Skeletal muscle cell (primary cell): ENCODE data around the gene KNCN.

Experiments
- DNase-seq: peaks from one replicate; pipeline ENCODE4 v3.0.0-alpha.2; 2010; ENCODE audit warnings: low read depth
- H3K4me3 ChIP-seq: 2 replicates; pipeline ENCODE4 v1.5.1; 2011; ENCODE audit warnings: low read depth, mild to moderate bottlenecking, control low read depth, low read length, moderate library complexity

Gene KNCN

DNA sequence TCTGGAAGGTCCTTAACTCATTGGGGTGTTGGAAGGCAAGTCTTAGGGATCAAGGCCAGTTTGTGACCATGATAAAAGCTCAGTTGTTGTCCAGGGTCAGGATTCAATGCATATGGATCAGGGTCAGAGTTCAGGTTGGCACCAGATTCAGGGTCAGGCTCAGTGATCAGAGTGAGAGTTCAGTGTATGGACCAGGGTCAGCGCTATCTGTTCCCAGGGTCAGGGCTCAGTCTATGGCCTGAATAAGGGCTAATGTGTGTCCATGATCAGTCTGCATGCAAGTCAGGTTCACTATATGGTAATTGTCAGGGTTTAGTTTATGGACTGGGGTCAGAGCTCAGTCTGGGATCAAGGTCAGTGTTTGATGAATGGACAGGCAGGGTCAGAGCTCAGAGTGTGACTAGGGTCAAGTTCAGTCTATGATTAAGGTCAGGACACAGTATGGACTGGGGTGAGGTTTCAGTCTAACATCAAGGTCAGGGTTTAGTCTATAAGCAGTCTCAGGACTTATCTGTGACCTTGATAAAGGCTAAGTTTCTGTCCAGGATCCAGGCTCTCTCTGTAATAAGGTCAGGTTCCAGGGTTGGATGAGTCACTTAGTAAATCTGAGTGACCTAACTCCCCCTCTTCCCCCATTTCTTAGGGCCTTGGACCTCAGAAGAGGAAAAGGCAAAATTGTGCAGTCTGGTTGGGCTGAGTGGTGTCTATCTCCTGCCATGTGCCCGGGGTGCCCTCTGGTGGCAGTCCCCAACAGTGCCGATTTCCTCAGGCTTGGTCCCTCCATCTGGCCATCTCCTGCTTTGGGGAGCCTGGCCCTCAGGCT lies 23.8 kb downstream of the KNCN start:
- H3K4me3 ChIP-seq: no peak overlapping the region
- DNase-seq: no peak

DNA sequence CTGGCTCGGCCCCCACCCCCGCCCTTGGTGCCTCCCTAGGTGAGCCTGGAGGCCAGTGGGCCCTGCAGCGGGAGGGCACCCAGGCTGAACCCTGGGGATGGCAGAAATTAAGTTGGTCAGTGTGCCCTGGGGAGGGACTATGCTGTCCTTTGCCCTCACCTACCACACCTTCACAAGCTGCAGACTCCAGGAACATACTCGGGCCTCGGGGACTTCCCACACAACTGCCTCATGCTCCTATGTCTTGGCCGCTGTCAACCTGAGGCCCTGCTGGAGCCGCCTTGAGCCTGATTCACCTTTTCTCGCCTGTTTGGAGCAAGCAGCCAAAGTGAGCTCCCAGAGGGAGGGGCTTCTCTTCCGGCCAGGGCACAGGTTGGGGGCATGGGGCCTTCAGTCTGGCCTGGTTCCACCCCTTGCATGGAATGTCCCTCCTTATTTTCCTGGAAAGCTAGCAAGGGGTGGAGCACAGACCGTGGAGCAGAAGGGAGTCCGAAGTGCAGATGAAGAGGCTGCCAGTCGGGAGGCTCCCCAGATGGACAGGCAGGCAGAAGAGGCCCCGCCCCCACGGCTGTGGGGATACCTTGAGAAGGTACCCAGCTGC lies 24.7 kb downstream of the KNCN start:
- DNase-seq: no peak
- no peak overlapping the region for H3K4me3 ChIP-seq

DNA sequence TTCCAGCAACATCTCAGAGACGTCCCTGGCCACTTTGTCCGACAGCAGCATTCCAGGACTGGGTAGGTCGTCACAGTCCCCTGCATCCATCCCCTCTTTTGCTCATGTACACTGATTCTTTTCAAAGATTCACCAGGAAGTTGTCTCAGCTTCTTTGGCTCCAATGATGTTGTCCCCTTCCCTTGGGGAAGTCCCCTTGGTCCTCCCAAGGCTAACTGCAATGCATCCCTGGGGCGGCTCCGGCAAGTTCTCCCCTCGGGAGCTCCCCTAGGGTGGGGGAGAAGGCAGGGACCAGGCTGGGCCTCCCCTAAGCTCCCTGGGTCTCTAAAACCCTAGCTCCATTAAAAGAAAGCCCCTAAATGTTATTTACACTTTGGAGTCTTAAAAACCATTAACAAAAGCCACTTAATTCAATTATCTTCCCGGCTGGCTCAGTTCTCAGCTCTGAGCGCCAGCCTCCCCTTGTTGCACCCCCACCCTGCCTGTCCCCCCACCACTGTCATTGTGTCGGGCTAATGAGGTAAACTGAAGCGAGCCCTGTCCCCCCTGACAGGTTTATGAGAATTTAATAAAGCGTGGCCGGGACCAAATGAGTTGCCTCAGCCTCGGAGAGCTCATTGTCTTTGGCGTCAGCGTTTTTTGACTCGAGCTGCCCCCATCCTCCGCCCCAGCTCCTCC lies 25.3 kb downstream of the KNCN start:
- no peak for DNase-seq
- H3K4me3 ChIP-seq: no peak overlapping the region

DNA sequence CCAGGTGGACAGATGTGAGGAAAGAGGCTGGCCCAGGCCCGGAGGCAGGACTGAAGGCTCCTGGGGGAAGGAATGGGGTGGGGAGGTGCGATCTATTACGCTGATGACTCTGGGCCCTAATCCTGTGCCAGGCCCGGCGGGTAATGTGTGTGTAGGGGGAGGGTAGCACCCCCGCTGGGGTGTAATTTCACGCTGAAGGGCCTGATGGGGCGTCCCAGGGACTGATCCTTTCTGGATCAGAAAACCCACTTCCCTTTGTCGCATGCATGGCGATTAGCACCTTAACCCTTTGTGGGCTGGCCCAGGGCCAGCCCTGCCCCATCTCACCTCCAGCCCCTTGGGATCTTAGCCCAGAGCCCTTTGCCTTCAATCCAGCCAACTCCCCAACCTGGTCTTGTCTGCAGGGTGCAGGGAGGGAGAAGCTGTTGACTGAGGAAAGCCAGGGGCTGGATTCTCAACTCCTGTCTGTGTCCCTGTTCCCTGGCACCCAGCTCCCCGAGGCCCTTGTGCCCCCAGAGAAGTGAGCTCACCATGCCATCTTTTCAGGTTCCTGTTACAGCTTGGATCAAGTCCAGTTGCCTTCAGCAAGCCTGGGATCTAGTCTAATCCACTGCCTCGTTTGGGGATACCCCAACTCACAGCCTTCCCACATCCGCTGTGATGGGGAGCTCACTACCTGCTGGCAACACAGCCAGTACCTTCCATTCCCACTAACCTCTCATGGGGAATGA lies 26.0 kb downstream of the KNCN start:
- H3K4me3 ChIP-seq: no peak overlapping the region
- no peak for DNase-seq

DNA sequence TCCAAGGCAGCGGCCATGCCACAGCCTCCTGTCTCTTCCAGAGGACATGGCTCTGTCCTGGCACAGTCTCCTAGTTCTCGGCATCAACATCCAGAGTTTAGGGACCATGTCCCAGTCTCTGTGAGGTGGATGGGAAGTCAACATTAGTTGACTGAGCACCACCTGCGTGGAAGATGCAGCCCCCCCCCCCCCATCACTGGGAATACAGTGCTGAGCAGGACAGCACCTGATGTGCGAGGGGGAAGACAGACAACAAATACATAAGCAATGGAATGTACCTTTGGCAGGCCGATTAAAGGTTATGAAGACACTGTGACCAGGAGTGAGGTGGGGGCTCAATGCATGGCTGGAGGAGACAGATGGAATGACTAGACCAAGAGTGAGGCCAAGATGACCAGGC lies 26.6 kb downstream of the KNCN start:
- DNase-seq: no peak
- H3K4me3 ChIP-seq: no peak overlapping the region

DNA sequence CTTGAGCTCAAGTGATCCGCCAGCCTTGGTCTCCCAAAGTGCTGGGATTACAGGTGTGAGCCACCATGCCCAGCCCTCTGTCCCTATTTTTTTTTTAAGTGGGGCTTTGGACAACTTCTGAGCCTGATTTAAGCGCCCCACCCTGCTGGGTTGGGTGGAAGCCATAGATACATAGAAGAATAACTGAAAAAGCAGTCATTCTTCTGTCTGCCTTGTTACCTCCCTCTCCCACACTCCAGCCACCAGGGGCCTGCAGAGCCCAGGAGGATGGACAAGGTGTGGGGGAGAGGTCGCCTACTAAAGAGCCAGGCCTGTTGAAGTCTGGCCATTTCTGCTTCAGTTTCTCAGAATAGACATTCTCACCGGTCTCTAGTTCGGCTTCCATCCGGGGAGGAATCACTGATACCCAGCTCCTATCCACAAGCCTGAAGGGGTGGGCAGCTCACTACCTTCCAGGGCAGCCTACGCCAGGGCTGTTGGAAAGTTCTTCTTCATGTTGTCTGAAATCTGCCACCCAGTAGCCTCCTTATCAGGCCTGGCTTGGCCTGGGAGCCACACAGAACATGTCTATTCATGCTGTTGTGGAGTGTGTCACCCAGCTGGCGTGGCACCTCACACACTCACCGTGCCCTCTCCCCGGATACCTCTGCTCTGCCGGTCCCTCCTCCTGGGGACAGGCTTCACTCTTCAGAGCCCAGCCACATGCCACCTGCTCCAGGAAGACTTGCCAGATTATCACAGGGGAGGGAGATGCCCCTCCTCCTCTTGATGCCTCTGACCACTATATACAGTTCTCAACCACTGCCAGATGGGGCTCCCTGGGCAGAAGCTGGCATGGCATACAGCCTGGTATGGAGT lies 27.7 kb downstream of the KNCN start:
- DNase-seq: no peak
- H3K4me3 ChIP-seq: no peak overlapping the region

DNA sequence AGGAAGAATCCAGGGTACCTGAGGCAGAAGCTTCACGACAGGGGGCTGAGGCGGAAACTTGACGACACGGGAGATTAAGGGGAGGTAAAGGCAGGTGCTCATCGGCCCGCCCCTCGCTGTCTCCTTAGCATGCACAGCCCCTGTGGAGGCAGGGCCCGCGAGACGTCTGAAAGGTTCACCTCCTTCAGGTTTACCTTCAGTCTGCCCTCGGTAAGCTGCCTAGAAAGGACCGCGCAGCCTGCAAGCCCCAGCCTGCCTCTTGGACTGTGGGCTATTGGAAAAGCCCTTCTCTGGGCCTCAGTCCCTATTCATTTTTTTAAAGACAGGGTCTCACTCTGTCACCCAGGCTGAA lies 28.5 kb downstream of the KNCN start:
- no peak for DNase-seq
- H3K4me3 ChIP-seq: no peak overlapping the region

DNA sequence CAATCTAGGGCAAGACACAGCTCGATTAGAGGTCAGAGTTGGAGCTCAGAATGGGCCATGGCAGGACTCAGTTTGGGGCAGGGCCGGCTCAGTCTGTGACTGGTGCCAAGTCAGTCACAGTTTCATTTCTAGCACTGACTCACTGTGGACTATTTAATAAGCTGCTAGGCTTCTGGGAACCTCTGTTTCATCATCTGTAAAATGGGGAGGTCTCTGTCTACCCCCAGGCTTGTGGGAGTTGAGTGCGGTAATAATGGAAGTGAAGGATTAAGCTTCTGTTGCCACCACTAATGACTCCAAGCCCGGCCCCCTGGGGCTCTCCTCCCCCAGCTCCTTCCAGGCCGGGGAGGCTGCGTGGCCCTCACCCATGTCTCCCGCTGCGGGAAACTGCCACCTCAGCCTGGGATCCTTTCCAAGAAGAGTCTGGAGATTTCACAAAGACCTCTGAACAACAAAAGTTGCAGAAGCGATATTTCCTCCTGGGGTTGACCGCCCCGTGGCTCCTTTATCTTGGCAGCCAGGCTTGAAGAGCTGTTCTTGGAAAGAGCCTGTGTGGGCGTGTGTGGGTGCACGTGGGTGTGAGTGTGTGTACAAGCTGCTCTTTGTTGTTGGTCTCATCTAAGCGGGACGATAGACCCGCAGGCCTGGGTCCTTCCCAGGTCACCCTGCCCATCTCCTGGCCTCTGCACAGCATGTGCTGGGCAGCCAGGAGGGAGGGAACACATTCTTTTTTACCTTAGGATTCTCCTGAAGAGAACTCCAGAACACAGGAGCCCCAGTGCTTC lies 29.1 kb downstream of the KNCN start:
- DNase-seq: peak; percentile 51
- H3K4me3 ChIP-seq: no peak overlapping the region

DNA sequence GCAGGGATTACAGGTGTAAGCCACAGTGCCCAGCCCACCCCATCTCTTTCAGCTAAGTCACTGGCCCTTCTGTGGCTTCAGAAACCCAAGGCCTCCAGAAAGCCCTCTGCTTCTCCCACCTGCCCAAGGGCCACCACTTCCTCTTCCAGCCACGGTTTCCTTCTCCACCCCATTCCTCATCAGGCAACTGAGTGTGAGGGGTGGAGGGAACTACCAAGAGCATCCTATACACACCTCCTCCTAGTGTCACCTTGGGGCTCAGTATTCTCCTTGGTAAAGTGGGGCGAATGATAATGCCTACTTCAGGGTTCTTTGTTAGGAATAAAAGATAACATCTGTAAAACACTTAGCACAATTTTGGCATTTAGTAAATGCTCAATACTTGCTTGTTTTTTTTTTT lies 30.0 kb downstream of the KNCN start:
- no peak for DNase-seq
- no peak overlapping the region for H3K4me3 ChIP-seq

DNA sequence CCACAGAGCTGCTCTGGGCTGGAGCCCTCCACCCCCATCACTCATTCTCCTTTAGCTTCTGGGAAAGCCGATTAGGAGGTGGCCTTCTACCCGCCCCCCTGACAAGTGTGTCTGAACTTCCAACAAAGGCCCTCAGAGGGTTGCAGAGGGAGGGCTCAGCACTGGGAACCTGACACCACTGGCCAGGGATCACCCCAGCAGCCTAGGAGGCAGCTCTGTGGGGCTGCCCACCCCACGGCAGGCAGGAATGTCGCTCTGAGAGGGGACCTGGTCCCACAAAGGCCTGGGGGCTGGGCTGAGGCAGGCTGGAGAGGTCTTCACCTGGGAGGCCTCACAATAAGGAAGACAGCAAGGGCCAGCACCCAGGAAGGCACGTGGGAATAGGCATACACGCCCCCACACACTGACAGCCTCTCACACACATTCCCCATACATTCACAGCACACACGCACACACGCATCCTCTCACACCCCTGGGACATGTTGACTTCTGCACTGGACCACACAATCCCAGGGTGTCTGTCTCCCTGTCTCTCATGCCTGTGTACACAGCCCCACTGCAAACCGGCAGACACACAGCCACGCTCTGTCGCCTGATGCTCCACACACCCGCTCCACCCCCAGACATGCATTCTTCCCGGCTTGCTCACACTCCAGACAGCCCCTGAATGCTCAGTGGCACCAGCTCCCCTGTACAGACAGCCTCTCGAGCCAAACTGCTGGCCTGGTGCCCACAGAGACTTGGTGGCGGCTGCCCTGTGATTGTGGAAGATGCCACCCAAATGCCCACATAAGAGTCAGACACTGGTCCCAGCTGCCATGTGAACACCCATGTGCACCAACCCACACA lies 31.2 kb downstream of the KNCN start:
- no peak for DNase-seq
- no peak overlapping the region for H3K4me3 ChIP-seq

DNA sequence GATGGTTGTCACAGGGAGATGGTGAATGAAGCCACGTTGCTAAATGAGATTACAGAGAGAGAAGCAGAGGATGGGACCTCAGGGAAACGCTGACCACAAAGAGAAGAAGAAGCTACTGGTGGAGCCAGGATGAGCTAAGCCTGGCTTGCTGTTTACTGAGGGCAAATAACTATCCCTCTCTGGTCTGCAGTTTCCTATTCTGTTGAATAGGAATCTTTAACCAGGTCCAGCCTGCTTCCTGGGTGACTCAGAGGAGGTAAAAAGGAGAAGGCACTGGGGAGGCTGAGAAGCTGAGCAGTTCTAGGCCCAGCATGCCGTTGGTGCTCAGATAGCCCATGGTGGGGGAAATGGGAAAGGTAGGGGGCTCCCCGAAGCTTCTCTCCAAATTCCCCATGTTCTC lies 32.2 kb downstream of the KNCN start:
- no peak overlapping the region for H3K4me3 ChIP-seq
- no peak for DNase-seq

DNA sequence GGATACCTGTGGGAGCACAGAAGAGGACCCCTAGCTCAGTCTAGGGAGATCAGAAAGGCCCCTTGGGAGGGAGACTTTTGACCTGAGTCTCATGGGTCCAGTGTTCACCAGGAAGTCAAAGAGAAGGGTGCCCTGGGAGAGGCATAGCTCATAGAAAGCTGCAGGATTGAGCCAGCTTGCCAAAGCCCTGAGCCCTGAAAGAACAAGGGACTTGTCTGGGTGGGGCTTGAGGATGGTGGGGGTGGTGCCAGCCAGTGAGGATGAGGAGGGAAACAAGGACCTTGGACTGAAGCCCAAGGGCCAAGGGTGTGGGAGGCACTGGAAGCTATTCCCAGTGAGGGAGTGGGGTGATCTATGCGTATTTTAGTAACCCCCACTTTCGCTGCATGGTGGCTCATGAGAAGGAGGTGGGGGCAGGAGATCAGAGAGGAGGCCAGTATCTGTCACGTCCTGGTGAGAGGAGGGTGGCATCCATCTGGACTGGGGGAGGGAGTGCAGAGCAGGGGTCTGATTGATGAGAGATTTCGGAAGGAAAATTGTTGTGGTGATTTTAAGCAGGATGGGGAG lies 33.4 kb downstream of the KNCN start:
- no peak for DNase-seq
- H3K4me3 ChIP-seq: no peak overlapping the region

DNA sequence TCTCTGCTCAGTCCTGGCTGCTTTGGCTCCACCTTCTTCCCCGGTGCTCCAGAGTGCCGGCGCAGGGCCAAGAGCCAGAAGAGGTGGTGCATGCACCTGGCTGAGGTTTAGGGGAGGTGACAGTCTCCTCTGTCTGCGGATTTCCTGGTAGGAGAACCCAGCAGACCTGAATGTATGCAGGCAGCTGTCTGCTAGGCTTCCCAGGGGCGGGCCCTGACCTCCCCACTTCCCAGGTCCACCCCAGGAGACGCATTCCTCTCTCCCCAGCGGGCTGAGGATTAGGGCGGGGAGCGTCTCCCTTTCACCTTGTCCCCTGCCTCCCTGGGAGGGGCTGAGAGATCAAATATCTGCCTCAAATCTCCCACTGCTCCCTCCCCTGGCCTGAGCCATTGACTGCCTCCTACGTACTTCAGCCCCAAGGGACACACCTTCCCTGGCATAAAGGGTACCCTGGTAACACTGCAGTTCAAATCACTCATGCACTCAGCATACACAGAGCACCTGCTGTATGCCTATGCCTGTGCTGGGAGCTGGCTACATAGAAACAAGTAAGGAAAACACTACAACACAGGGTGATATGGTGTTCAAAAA lies 34.3 kb downstream of the KNCN start:
- DNase-seq: no peak
- no peak overlapping the region for H3K4me3 ChIP-seq

DNA sequence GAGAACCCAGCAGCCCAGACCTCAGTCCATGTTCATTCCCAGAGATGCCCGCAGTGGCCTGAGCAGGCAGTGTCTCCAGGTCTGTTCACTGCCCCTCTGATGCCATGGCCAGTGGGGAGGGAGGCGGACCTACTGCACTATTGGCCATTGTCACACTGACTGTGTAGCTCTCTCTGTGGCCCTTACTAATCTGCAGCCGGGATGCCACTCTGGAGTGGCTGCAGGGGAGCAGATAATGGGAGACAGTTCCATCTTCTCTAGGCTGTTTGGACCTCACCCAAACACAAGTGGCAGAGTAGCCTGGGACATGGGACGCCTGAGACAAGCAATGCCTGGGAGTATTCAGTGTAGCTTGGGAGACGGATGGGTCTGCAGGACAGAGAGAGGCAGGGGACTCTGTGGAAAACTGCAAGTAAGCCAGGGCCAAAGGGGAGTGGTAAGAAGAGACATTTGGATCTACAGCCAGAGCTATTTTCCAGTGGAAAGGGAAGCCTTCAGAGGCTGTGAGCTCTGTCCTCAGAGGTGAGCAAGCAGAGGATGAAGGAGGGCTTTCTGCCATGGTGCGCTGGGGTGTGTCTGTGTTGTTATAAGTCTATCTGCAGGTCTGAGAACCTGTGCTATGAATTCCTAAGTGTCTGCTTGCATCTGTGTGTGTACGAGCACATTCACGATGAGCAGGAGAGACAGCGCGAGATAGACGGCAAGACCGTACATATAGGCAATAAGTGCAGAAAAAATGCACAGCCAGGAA lies 35.1 kb downstream of the KNCN start:
- no peak for DNase-seq

DNA sequence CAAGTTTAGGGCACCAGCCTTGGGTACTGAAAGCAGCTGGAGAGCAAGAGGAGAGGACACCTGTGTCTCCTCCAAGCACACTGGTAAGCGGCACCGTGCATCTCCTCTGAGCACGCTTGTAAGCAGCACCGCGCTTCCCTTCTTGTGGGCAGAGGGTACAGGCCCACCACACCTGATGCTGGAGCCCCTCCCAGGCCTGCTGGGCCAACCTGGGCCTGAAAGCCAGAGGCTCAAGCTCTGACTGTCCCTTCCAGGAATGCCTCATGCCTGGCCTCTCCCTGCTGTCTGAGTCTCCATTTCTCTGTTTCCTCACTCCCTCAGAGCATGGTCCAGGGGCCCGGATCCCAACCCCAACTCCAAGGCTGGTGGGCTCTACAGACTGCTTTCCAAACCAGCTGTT lies 35.9 kb downstream of the KNCN start:
- H3K4me3 ChIP-seq: no peak overlapping the region
- DNase-seq: no peak

More for the DNA sequence above, 35.1 kb downstream of the KNCN start:
- H3K4me3 ChIP-seq: no peak overlapping the region

DNA sequence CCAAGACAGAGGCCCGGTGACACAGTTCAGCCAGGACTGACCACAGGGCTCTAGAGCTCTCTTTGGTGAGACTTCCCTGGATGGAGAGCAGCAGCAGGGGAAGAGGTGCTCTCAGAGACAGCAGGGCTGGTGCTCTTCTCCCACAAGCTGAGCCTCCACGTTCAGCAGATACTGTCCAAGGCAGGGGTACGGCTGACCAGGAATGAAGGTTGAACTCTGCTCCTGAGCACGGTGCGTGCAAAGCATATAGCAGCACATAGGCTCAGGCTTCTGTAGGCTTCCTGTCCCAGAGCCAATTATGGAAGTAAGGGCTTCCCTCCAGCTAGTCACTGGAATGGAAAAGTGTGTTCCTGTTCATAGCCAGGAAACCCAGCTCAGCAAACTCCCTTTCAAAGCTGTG lies 37.9 kb downstream of the KNCN start:
- DNase-seq: no peak
- H3K4me3 ChIP-seq: no peak overlapping the region
